Motor neuron (in vitro differentiated cells): ENCODE data around the gene AFM. TPM values are rescaled to one million over a fixed set of nuclear protein-coding genes. Genes with fewer than 3 reads are reported as not detected.

Source experiments
- ATAC-seq, 8 experiments: fragments of 200-7000 bp; cut with Tn5 transposase; replicated peaks in 6 of 8; 2 replicates each; pipeline ENCODE4 v1.8.0; 2021; ENCODE audit warnings: mild to moderate bottlenecking in 8 of 8, moderate library complexity in 8 of 8
- H3K27ac ChIP-seq, 2 donors: fragments of 250-450 bp; sonication (Bioruptor Pico); 2 replicates each; pipeline ENCODE4 v1.9.0; 2021; ENCODE audit warnings: antibody characterized with exemption in 2 of 2, mild to moderate bottlenecking in 2 of 2, moderate library complexity in 1 of 2
- H3K4me1 ChIP-seq, 2 donors: fragments of 250-450 bp; sonication (Bioruptor Pico); replicated peaks in 1 of 2; 2 replicates each; pipeline ENCODE4 v1.6.1; 2021; ENCODE audit warnings: antibody characterized with exemption in 2 of 2, mild to moderate bottlenecking in 2 of 2, moderate library complexity in 1 of 2
- H3K4me3 ChIP-seq, 5 donors: fragments of 250-450 bp; sonication (Bioruptor Pico); 2 replicates each; pipeline ENCODE4 v1.9.0; 2021; ENCODE audit warnings: antibody characterized with exemption in 5 of 5, mild to moderate bottlenecking in 5 of 5, moderate library complexity in 4 of 5
- WGBS, 10 experiments: fragments of 450-650 bp; shearing (Covaris generic); methylation state at CpG; one replicate each; pipeline ENCODE4 v1.0.0; 2022; 5-methylcytosine and 5-hydroxymethylcytosine counted together
- in situ Hi-C, 9 experiments: fragments of 400-800 bp; cut with MboI; loops; one replicate each; pipeline ENCODE4 v1.15.0; 2021; ENCODE audit warnings: low sequenced_read_pairs in 9 of 9, low pct_unique_long_range_greater_than_20kb in 2 of 9; ENCODE audit not compliant: unreplicated experiment in 9 of 9
- total RNA-seq, 8 experiments: library from RNA; unstranded; fragments of 300-600 nt; gene quantifications; 2 replicates each; pipeline versions ENCODE4 v1.2.3 to v1.2.4, GENCODE V29; 2022

AFM gene
- total RNA-seq, 8 experiments from 2014 or later, result not detected

DNA sequence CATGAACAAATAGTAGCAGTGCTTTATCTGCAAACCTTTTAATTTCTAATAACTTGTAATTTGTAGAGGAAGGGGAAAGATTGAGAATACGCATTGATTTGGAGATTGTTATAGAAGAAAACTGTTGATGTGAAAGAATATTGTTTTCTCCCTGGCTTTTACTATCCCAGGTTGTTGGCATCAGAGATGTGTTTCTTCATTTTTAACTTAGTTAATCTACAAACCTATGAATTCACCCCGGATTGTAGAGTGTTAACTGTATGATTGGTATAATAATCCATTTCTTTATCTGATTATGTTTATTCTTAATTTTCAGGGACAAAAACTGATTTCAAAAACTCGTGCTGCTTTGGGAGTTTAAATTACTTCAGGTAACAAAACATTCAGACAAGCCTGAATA is 26.6 kb upstream of the AFM start:
- Histone ChIP-seq H3K27ac (no peak overlapping the region), H3K4me3 (no peak overlapping the region), H3K4me1 (peaks cover 0 to 2% of the 10 kb centered on the region in 2 donors)
- in situ Hi-C loops, result no loop called here
- 42 to 100% (median 89%) methylated on average over 1 to 3 of the region's 3 CpGs; no CpG with 5 or more reads in 1 of the 10 experiments for WGBS, 10 experiments
- ATAC-seq, result no peak

GRCh38 chr4:73456177-73457022 is 25.1 kb upstream of the AFM start:
- in situ Hi-C loops, result no loop called here
- no peak for ATAC-seq
- Histone ChIP-seq H3K4me3 (no peak overlapping the region), H3K4me1 (no peaks in the 10 kb centered on the region), H3K27ac (no peak overlapping the region)
- 17 to 100% (median 77%) methylated on average over 1 to 4 of the region's 5 CpGs; no CpG with 5 or more reads in 1 of the 10 experiments for WGBS, 10 experiments

DNA sequence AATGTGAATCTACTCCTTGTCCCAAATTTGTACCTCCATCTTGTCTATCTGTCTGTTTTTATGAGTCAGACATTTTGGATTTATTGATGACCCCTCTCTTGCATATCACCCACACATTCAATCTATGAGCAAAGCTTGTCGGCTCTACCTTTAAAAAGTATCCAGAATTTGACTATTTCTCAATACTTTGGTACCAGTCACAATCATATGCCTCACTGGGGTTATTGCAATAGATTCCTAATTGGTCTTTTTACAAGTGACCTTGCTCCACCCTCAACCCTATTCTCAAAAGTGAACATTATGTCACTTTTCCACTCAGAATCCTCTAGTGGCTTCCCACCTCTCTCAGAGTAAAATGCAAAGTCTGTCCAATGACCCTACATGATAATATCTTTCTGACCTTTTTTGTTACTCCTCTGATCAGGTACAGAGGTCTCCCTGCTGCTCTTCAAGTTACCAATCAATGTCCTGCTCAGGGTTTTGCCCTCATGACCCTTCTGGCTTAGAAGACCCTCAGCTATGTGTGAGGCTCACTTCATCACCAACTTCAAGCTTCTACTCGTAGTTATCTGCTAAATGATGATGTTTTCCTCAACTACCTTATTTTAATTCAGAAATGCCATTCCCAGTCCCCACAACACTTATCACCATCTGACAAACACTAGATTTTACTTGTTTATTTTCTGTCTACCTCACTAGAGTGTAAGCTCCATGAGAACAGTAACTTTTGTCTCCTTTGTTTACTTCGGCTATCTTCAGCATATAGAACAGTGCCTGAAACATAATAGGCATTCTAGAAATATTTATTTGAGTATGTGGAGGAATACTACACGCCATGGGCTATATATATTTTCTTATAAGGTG is 23.1 kb upstream of the AFM start:
- WGBS, 10 experiments, result 26 to 89% (median 78%) methylated on average over 2 to 4 of the region's 4 CpGs; no CpG with 5 or more reads in 1 of the 10 experiments
- Histone ChIP-seq H3K4me1 (no peaks in the 10 kb centered on the region), H3K27ac (no peak overlapping the region), H3K4me3 (no peak overlapping the region)
- no peak for ATAC-seq
- in situ Hi-C loops, result no loop called here

DNA sequence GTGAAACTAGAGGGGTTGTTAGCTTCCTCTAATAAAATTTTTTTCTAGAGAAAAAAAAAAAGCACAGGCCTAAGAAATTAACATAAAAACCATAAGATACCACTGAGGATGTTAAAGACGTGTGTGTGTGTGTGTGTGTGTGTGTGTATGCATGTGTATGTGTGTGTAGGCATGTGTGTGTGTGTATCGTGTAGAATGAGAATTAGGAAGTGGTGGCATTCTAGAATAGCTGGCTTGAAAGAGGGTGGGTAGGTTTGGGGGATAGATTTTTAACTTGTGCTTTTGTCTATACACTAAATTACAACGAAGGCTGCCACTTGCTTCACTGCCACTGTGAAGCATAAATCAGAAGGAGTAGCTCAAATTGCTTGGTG is 22.5 kb upstream of the AFM start:
- in situ Hi-C loops, result no loop called here
- no peak overlapping the region for H3K27ac ChIP-seq
- ATAC-seq, result no peak
- 0 to 86% (median 61%) methylated on average over 1 to 2 of the region's 3 CpGs; no CpG with 5 or more reads in 4 of the 10 experiments for WGBS, 10 experiments
- no peak overlapping the region for H3K4me3 ChIP-seq
- no peaks in the 10 kb centered on the region for H3K4me1 ChIP-seq

DNA sequence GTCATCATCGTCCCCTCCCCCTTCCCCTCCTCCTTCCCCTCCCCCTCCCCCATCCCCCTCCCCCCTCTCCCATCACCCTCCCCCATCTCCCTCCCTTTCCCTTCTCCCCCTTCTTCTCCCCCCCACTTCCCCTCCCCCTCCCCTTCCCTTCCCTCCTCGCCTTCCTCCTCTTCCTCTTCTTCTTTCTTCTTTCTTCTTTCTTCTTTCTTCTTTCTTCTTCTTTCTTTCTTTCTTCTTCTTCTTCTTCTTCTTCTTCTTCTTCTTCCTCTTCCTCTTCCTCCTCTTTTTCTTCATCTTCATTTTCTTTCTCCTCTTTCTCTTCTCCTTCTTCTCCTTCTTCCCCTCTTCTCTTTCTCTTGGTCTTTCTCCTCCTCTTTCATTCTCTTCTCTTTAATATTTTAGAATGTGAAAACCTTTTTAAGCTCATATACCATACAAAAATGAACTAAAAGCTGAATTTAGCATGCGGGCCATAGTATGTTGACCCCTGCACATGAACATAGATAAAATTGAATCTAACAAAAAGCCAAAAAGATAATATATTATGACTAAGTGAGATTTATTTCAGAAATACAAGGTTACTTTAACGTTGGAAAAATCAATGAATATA is 20.5 kb upstream of the AFM start:
- WGBS, 10 experiments, result 14 to 95% (median 82%) methylated on average over 2 to 4 of the region's 4 CpGs
- H3K27ac ChIP-seq, result no peak overlapping the region
- H3K4me1 ChIP-seq, result no peaks in the 10 kb centered on the region
- ATAC-seq, result no peak
- in situ Hi-C loops, result no loop called here
- no peak overlapping the region for H3K4me3 ChIP-seq

GRCh38 chr4:73468170-73468569 is 13.4 kb upstream of the AFM start:
- 69 to 100% (median 93%) methylated on average over 2 to 3 of the region's 3 CpGs for WGBS, 10 experiments
- no peak for ATAC-seq
- in situ Hi-C loops, result no loop called here
- no peak overlapping the region for H3K27ac ChIP-seq
- H3K4me1 ChIP-seq, result no peaks in the 10 kb centered on the region
- no peak overlapping the region for H3K4me3 ChIP-seq

GRCh38 chr4:73470728-73471127 is 10.8 kb upstream of the AFM start:
- no peaks in the 10 kb centered on the region for H3K4me1 ChIP-seq
- 0 to 100% (median 34%) methylated on average over 1 of the region's 1 CpG; no CpG with 5 or more reads in 2 of the 10 experiments for WGBS, 10 experiments
- no peak for ATAC-seq
- in situ Hi-C loops, result no loop called here
- H3K27ac ChIP-seq, result no peak overlapping the region
- H3K4me3 ChIP-seq, result no peak overlapping the region

DNA sequence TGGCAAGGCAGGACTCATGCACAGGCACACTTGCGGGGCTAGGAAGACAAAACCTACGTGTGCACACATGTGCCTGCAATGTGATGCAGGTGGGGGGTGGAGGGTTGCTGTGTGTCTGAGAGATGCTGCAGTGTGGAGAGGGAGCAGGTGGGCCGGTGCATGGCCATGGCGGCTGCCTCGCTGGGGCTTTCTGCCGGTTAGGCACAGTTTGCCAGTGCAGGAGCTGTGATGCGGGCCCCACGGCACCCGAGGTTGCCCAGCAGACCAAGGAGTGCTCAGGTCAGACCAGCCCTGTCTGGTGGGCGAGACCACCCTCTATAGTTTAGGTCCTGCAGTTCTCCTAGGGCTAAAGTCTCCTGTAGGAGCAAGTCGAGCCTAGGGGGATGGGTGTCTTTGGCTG is 4.4 kb upstream of the AFM start:
- ATAC-seq, result no peak
- Histone ChIP-seq H3K4me3 (no peak overlapping the region), H3K27ac (no peak overlapping the region), H3K4me1 (no peaks in the 10 kb centered on the region)
- in situ Hi-C loops, result no loop called here
- 30 to 100% (median 76%) methylated on average over 1 to 5 of the region's 11 CpGs; no CpG with 5 or more reads in 7 of the 10 experiments for WGBS, 10 experiments

- WGBS, 10 experiments, result 0 to 83% (median 31%) methylated on average over 1 of the region's 1 CpG; no CpG with 5 or more reads in 4 of the 10 experiments
- ATAC-seq, result no peak
- no peak overlapping the region for H3K27ac ChIP-seq
- no peak overlapping the region for H3K4me3 ChIP-seq
- H3K4me1 ChIP-seq, result no peaks in the 10 kb centered on the region
- in situ Hi-C loops, result no loop called here
Observed at GRCh38 chr4:73479323-73479722, 2.2 kb upstream of the AFM start.

- in situ Hi-C loops, result no loop called here
Observed at GRCh38 chr4:73485085-73485484, 3.5 kb downstream of the AFM start.

DNA sequence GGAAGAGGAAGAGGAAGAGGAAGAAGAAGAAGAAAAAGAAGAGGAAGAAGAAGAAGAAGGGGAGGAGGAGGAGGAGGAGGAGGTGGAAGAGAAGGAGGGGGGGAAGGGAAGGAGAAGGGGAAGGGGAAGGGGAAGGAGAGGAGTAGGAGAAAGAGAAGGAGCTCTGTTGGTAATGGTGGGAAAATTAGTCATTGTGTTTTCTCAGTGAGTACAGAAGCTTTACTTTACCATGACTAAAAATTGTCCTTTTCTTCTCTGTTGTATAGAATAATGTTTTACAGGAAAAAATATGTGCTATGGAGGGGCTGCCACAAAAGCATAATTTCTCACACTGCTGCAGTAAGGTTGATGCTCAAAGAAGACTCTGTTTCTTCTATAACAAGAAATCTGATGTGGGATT is 4.1 kb downstream of the AFM start:
- no peak for ATAC-seq
- no peaks in the 10 kb centered on the region for H3K4me1 ChIP-seq
- no peak overlapping the region for H3K4me3 ChIP-seq
- in situ Hi-C loops, result no loop called here
- no peak overlapping the region for H3K27ac ChIP-seq

More at GRCh38 chr4:73485085-73485484, 3.5 kb downstream of the AFM start:
- H3K27ac ChIP-seq, result no peak overlapping the region
- no peak overlapping the region for H3K4me3 ChIP-seq
- ATAC-seq, result no peak
- no peaks in the 10 kb centered on the region for H3K4me1 ChIP-seq

DNA sequence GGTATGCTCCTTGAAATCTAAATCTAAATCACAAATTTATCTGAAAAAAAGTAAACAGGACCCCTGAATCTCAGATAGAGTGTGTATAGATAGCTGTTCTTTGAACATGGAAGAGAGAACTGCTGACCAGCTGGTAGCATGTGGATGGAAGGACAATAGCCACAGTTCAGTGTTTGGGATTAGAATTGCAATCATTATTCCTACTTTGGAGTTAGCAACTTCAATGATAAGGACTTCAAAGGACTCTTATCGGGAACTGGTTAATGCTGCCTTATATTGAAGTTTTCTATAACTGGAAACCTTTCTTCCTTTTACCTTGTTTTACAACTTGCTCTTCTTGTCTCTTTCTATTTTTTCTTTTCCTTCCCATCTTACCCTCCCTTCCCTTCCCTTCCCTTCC is 5.0 kb downstream of the AFM start:
- no peak for ATAC-seq
- no peak overlapping the region for H3K4me3 ChIP-seq
- WGBS, 10 experiments, result 0 to 100% (median 45%) methylated on average over 1 of the region's 1 CpG; no CpG with 5 or more reads in 2 of the 10 experiments
- in situ Hi-C loops, result no loop called here
- no peaks in the 10 kb centered on the region for H3K4me1 ChIP-seq
- no peak overlapping the region for H3K27ac ChIP-seq

GRCh38 chr4:73487233-73487632 is 5.7 kb downstream of the AFM start:
- in situ Hi-C loops, result no loop called here
- no peak for ATAC-seq
- no peaks in the 10 kb centered on the region for H3K4me1 ChIP-seq

More at GRCh38 chr4:73487233-73487632, 5.7 kb downstream of the AFM start:
- 0 to 100% (median 71%) methylated on average over 1 of the region's 1 CpG; no CpG with 5 or more reads in 1 of the 10 experiments for WGBS, 10 experiments
- no peak overlapping the region for H3K4me3 ChIP-seq
- H3K27ac ChIP-seq, result no peak overlapping the region
